Frontal cortex (tissue), 4 donors: ENCODE measurements around the gene SCN9A. TPM values are rescaled to one million over a fixed set of nuclear protein-coding genes. Genes with fewer than 3 reads are reported as not detected.

Source experiments
- DNase-seq, 2 donors: peaks; one replicate each; pipeline ENCODE4 v3.0.0; 2012; ENCODE audit warnings: low spot score in 2 of 2
- FAIRE-seq: peaks from 2 replicates; lab custom pipeline; 2012; peaks lifted over from hg19 to GRCh38; lab: Jason Lieb, UNC
- total RNA-seq: library from RNA; depleted of rRNA; stranded (reverse); fragments of >200 nt; gene quantifications from one replicate; pipeline ENCODE4 v1.2.3, GENCODE V29; 2014
- donor health status: control.
- donor health status: control.
- donor health status: control.

SCN9A gene
- total RNA-seq, 1 donor from 2014 or later = 68.5 TPM

- DNase-seq (no peak), FAIRE-seq (no peak)
Observed at GRCh38 chr2:166147883-166148282, 227.9 kb downstream of the SCN9A start.

Other genes starting within 250 kb of the SCN9A start
- gene SCN1A, start 247.9 kb downstream of the SCN9A start, total RNA-seq = 15.1 TPM
- gene SCN7A, start 118.3 kb upstream of the SCN9A start, total RNA-seq = 1.6 TPM